DND-41 (cell line): Measurements from ENCODE around the gene ST6GALNAC4.

Experiments used
- EZH2 ChIP-seq: IDR thresholded peaks from 3 replicates; pipeline ENCODE4 v1.6.1; 2012; ENCODE audit warnings: borderline replicate concordance, low read depth, mild to moderate bottlenecking, moderate library complexity, low read length, inconsistent platforms; ENCODE audit not compliant: severe bottlenecking
- TF ChIP-seq, protein P1 (sequence below): IDR thresholded peaks from 2 replicates; pipeline ENCODE4 v1.5.1; 2012; ENCODE audit warnings: borderline replicate concordance, low read length, moderate library complexity, mild to moderate bottlenecking; ENCODE audit not compliant: poor library complexity, severe bottlenecking; ENCODE audit errors: extremely low read depth

GRCh38 chr9:127892831-127893230 lies 24.0 kb downstream of the ST6GALNAC4 start:
- TF ChIP-seq, protein P1, sequence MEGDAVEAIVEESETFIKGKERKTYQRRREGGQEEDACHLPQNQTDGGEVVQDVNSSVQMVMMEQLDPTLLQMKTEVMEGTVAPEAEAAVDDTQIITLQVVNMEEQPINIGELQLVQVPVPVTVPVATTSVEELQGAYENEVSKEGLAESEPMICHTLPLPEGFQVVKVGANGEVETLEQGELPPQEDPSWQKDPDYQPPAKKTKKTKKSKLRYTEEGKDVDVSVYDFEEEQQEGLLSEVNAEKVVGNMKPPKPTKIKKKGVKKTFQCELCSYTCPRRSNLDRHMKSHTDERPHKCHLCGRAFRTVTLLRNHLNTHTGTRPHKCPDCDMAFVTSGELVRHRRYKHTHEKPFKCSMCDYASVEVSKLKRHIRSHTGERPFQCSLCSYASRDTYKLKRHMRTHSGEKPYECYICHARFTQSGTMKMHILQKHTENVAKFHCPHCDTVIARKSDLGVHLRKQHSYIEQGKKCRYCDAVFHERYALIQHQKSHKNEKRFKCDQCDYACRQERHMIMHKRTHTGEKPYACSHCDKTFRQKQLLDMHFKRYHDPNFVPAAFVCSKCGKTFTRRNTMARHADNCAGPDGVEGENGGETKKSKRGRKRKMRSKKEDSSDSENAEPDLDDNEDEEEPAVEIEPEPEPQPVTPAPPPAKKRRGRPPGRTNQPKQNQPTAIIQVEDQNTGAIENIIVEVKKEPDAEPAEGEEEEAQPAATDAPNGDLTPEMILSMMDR = no peak
- no peak for TF ChIP-seq EZH2
